ENCODE data around the gene MRI1.

DNA sequence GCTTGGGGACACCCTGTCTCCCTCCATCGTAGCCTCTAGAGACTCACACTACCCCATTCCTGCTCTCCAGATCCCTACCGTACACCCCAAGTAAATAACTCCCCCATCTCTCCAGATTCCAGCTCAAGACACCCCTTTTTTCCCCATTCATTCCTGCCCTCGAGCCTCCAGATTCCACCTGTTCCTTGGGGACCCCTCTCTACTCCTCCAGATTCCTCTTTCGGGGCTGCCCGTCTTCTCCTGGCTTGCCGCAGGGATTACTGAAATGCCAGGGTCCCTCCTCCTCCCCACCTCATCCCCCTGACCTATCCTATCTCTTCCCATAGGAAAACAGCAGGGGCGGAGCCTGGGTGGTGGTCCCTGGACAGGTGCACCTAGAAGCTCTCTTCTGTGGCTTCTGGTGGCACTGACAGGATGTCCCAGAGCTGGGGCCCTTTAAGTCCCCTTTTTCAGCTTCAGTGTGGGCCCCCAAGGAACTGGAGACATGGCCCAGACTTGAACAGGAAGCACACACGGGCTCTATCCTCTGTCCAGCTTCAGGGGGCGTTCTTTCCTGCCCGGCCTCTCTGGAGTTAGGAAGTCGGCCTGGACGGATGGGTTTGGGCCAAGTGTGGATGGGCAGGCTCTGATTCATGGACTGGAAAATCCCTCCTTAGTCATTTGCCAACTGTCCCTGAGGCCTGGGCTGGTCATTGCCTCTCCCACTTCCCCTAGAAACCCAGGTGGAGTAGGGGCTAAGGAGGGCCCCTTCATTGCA lies 32.2 kb downstream of the MRI1 start:
- TF ChIP-seq FOXM1 (IDR thresholded peaks at IDR 0.05; ENCODE audit: borderline replicate concordance) = no peak
- TF ChIP-seq SP1 (IDR thresholded peaks at IDR 0.05) = no peak
- TF ChIP-seq LEF1 (IDR thresholded peaks at IDR 0.05; ENCODE audit: borderline replicate concordance) = no peak
- TF ChIP-seq L3MBTL2 (conservative IDR thresholded peaks at IDR 0.05) = no peak
- no peak for TF ChIP-seq ZNF384 (IDR thresholded peaks at IDR 0.05)
- TF ChIP-seq ELF4 (IDR thresholded peaks at IDR 0.05) = no peak
- no peak for TF ChIP-seq NFRKB (IDR thresholded peaks at IDR 0.05)
- TF ChIP-seq BHLHE40 (IDR thresholded peaks at IDR 0.05; ENCODE audit: borderline replicate concordance) = no peak
- TF ChIP-seq FOXA1 (IDR thresholded peaks at IDR 0.05) = no peak
- no peak for TF ChIP-seq SUZ12 (IDR thresholded peaks at IDR 0.05)
- TF ChIP-seq TARDBP (IDR thresholded peaks at IDR 0.05) = no peak
